EH (cell line): ENCODE results near the gene ACER1.
A peak's percentile ranks its signal among the peaks of the same experiment; 100 is the strongest.
"Not testable (repeated sequence)": the region's sequence is repeated elsewhere in the genome, so short reads cannot be mapped to it uniquely, and the experiment has no call there.

Experiments
- DNase-seq: peaks from one replicate; pipeline ENCODE4 v3.0.0-alpha.2; 2015; ENCODE audit warnings: low read depth

ACER1 gene

GRCh38 chr19:6333439-6333838, at the start of gene ACER1:
Gene ACER1 (minus strand): TSS chr19:6333612. CDS start chr19:6333551, 61 bp downstream.
- DNase-seq, result no peak

GRCh38 chr19:6383188-6383587, 49.8 kb upstream of the ACER1 start:
- DNase-seq, result no peak

GRCh38 chr19:6381030-6381750, 47.8 kb upstream of the ACER1 start:
- no peak for DNase-seq

- DNase-seq, result no peak
These were observed 46.3 kb upstream of the ACER1 start for GRCh38 chr19:6379744-6380143.

GRCh38 chr19:6378486-6378885, 45.1 kb upstream of the ACER1 start:
- no peak for DNase-seq

- DNase-seq, result peak; percentile 80
These were observed 44.6 kb upstream of the ACER1 start for GRCh38 chr19:6378041-6378440.

GRCh38 chr19:6376512-6377190, 43.2 kb upstream of the ACER1 start:
- no peak for DNase-seq

GRCh38 chr19:6375411-6376010, 42.1 kb upstream of the ACER1 start, which contains the start of gene PSPN:
Gene PSPN (minus strand): TSS chr19:6375933. CDS start chr19:6375849, 84 bp downstream.
- no peak for DNase-seq

- no peak for DNase-seq
These were observed 41.4 kb upstream of the ACER1 start for GRCh38 chr19:6374711-6375410.

- DNase-seq, result no peak
These were observed 40.8 kb upstream of the ACER1 start for GRCh38 chr19:6374161-6374709.

- no peak for DNase-seq
These were observed 40.3 kb upstream of the ACER1 start for GRCh38 chr19:6373813-6374108.

GRCh38 chr19:6373096-6373812, 39.8 kb upstream of the ACER1 start:
- DNase-seq, result peak; percentile 98

- DNase-seq, result peak; percentile 100
These were observed 39.2 kb upstream of the ACER1 start, which contains the start of gene ALKBH7 for GRCh38 chr19:6372594-6373095. Gene ALKBH7 (plus strand): TSS chr19:6372794. CDS start chr19:6372821, 27 bp downstream.

GRCh38 chr19:6364353-6364752, 30.9 kb upstream of the ACER1 start:
- no peak for DNase-seq

- DNase-seq, result peak; percentile 26
These were observed 29.0 kb upstream of the ACER1 start for GRCh38 chr19:6362351-6362801.

- peak; percentile 19 for DNase-seq
These were observed 28.6 kb upstream of the ACER1 start for GRCh38 chr19:6362027-6362350.

GRCh38 chr19:6360857-6361216, 27.4 kb upstream of the ACER1 start:
- not testable (repeated sequence) for DNase-seq

- not testable (repeated sequence) for DNase-seq
These were observed 27.0 kb upstream of the ACER1 start for GRCh38 chr19:6360445-6360844.

- DNase-seq, result no peak
These were observed 26.3 kb upstream of the ACER1 start for GRCh38 chr19:6359568-6360341.

GRCh38 chr19:6358003-6358402, 24.6 kb upstream of the ACER1 start:
- DNase-seq, result no peak

- no peak for DNase-seq
These were observed 23.8 kb upstream of the ACER1 start for GRCh38 chr19:6357174-6357573.
